Measurements from ENCODE around the gene CX3CR1. TPM values are rescaled to one million over a fixed set of nuclear protein-coding genes. Genes with fewer than 3 reads are reported as not detected.

CX3CR1 gene
- polyA plus RNA-seq, 1 experiment, result not detected

DNA sequence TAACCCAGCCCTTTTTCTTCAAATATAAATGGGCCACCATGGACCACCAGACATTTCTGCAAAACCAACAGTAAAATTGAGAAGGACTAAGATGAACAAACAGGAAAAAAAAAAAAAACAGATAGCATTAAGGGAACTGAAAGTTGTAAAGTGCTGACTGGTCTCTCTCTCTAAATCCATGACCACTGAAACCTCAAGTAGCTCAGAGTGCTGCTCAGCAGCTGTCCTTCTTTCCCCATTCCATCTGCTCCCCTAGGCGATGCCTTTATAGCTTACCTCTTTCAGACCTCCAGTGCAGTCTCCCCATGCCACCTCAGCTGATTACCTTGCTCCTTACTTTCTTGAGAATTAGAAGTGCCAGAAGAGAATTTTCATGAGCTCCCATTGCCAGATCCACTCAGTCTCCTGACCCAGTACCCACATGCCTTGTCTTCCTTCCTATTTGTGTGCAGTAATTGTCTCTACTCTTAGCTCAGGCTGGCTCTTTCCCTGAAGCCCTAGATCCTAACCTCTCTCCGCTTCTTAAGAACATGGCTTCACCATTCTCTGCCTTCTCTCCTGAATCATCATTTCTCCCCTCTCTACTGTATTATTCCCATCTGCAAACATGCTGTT, 63.6 kb downstream of the CX3CR1 start:
- H3K4me3 ChIP-seq (ENCODE audit: low read depth, low read length), result no peak overlapping the region
- no peak overlapping the region for H3K27ac ChIP-seq (ENCODE audit: low read depth, low read length)
- no peaks in the 10 kb centered on the region for H3K9me3 ChIP-seq (ENCODE audit: control insufficient read depth, insufficient read depth, low read length)
- peaks cover 22% of the 10 kb centered on the region for H3K27me3 ChIP-seq (ENCODE audit: control insufficient read depth, insufficient read depth, low read length)
- CTCF ChIA-PET, result interaction anchor here (1.4 kb wide), 1 partner anchor 90 kb away, joined by 3 read pairs; no protein-coding TSS in a partner anchor
- DNase-seq (ENCODE audit: low read depth, low spot score), result no peak
- POLR2A ChIA-PET, result no interaction called here
- TF ChIP-seq, protein P1, sequence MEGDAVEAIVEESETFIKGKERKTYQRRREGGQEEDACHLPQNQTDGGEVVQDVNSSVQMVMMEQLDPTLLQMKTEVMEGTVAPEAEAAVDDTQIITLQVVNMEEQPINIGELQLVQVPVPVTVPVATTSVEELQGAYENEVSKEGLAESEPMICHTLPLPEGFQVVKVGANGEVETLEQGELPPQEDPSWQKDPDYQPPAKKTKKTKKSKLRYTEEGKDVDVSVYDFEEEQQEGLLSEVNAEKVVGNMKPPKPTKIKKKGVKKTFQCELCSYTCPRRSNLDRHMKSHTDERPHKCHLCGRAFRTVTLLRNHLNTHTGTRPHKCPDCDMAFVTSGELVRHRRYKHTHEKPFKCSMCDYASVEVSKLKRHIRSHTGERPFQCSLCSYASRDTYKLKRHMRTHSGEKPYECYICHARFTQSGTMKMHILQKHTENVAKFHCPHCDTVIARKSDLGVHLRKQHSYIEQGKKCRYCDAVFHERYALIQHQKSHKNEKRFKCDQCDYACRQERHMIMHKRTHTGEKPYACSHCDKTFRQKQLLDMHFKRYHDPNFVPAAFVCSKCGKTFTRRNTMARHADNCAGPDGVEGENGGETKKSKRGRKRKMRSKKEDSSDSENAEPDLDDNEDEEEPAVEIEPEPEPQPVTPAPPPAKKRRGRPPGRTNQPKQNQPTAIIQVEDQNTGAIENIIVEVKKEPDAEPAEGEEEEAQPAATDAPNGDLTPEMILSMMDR (IDR thresholded peaks at IDR 0.05; ENCODE audit: low read depth, low read length), result no peak

DNA sequence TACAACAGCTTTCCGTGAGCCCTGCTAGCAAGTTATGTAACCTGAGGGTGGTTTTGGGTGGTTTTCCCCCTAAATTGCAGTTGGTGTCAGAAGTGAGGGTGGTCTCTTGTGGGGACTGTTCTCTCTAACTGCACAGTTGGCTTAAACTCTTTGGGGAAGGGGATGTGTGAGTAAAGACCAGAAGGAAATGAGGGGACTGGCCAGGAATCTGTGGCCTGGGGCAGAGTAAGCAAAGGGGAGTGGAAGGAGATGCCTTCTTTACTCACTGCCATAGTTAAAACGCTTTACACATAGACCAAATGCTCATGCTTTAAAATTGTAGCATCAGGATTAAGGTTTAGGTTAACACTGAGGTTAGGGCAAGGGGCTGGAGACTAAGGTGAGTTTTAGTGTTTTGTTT, 66.2 kb downstream of the CX3CR1 start:
- no peak for DNase-seq (ENCODE audit: low read depth, low spot score)
- Histone ChIP-seq H3K9me3 (ENCODE audit: control insufficient read depth, insufficient read depth, low read length) (no peaks in the 10 kb centered on the region), H3K4me3 (ENCODE audit: low read depth, low read length) (no peak overlapping the region), H3K27ac (ENCODE audit: low read depth, low read length) (no peak overlapping the region), H3K27me3 (ENCODE audit: control insufficient read depth, insufficient read depth, low read length) (peaks cover 13% of the 10 kb centered on the region)
- POLR2A ChIA-PET, result no interaction called here
- TF ChIP-seq, protein P1 (IDR thresholded peaks at IDR 0.05; ENCODE audit: low read depth, low read length), result no peak
- CTCF ChIA-PET, result interaction anchor here (0.9 to 1.2 kb wide), 3 partner anchors 75 to 87 kb away, joined by 3 to 4 read pairs (median 3); no protein-coding TSS in a partner anchor

Other genes with a start within 250 kb of the CX3CR1 start
- 0.05 TPM in 2 replicates for gene SCN11A, start 228.1 kb downstream of the CX3CR1 start, polyA plus RNA-seq (2011; rRNA removed)
- gene WDR48, start 228.0 kb downstream of the CX3CR1 start, polyA plus RNA-seq (2011; rRNA removed), result 35.0 and 42.1 TPM in 2 replicates
- 43.7 and 47.6 TPM in 2 replicates for gene GORASP1, start 172.4 kb downstream of the CX3CR1 start, polyA plus RNA-seq (2011; rRNA removed)
- gene TTC21A, start 172.4 kb downstream of the CX3CR1 start, polyA plus RNA-seq (2011; rRNA removed), result 1.6 and 2.8 TPM in 2 replicates
- 5.9 and 6.8 TPM in 2 replicates for gene CSRNP1, start 126.4 kb downstream of the CX3CR1 start, polyA plus RNA-seq (2011; rRNA removed)
- gene XIRP1, start 87.4 kb downstream of the CX3CR1 start, polyA plus RNA-seq (2011; rRNA removed), result 0.02 TPM in 1 of 2 replicates, not detected in the other
- gene CCR8, start 49.7 kb upstream of the CX3CR1 start, polyA plus RNA-seq (2011; rRNA removed), result not detected in 2 replicates
- 33.1 and 34.7 TPM in 2 replicates for gene SLC25A38, start 103.3 kb upstream of the CX3CR1 start, polyA plus RNA-seq (2011; rRNA removed)
- gene RPSA, start 126.7 kb upstream of the CX3CR1 start, polyA plus RNA-seq (2011; rRNA removed), result 3,266 and 3,502 TPM in 2 replicates
- gene MOBP, start 187.6 kb upstream of the CX3CR1 start, polyA plus RNA-seq (2011; rRNA removed), result not detected in 2 replicates

Measured in AG04450 (cell line).